Tibial nerve (tissue), 4 donors: ENCODE measurements around the gene CAPN7. TPM values are rescaled to one million over a fixed set of nuclear protein-coding genes. Genes with fewer than 3 reads are reported as not detected.

Experiments
- DNase-seq, 2 donors: peaks; one replicate each; pipeline ENCODE4 v3.0.0-alpha.2; 2019; ENCODE audit warnings: low spot score in 2 of 2
- H3K27ac ChIP-seq, 4 donors: fragments of 200-600 bp; sonication (generic) in 3 of 4; one replicate each; pipeline ENCODE4 v1.5.1; 2017 to 2019; ENCODE audit warnings: mild to moderate bottlenecking in 1 of 4
- H3K27me3 ChIP-seq, 2 donors: fragments of 200-600 bp; sonication (generic) in 1 of 2; one replicate each; pipeline versions ENCODE4 v1.5.1 to v1.6.0; 2017 to 2019
- H3K36me3 ChIP-seq, 3 donors: fragments of 200-600 bp; sonication (generic); one replicate each; pipeline ENCODE4 v1.5.1; 2018 to 2019
- H3K4me1 ChIP-seq, 4 donors: fragments of 200-600 bp; sonication (generic) in 3 of 4; one replicate each; pipeline ENCODE4 v1.5.1; 2017 to 2019
- H3K4me3 ChIP-seq, 4 donors: fragments of 200-600 bp; sonication (generic) in 3 of 4; one replicate each; pipeline ENCODE4 v1.5.1; 2017 to 2019; ENCODE audit warnings: mild to moderate bottlenecking in 1 of 4, moderate library complexity in 1 of 4
- H3K9me3 ChIP-seq, 4 donors: fragments of 200-600 bp; sonication (generic) in 3 of 4; one replicate each; pipeline ENCODE4 v1.5.1; 2017 to 2019
- EP300 ChIP-seq, 2 donors: sonication (generic); formaldehyde crosslinking; IDR thresholded peaks; one replicate each; pipeline ENCODE4 v1.6.1; 2017; ENCODE audit warnings: antibody characterized with exemption in 2 of 2, mild to moderate bottlenecking in 1 of 2
- POLR2A ChIP-seq, 2 donors: fragments of 450-650 bp; IDR thresholded peaks; one replicate each; pipeline ENCODE4 v1.6.1; 2017; ENCODE audit warnings: antibody characterized with exemption in 2 of 2, mild to moderate bottlenecking in 2 of 2, moderate library complexity in 2 of 2
- WGBS, 2 donors: methylation state at CpG; one replicate each; pipeline ENCODE4 v1.1.5; 2018; 5-methylcytosine and 5-hydroxymethylcytosine counted together
- total RNA-seq, 4 donors: library from RNA; depleted of rRNA; stranded (reverse); fragments of >200 nt; gene quantifications; one replicate each; pipeline ENCODE4 v1.1.0, GENCODE V29; 2016
- TF ChIP-seq, protein P1 (sequence below), 5 experiments: fragments of 200-600 bp in 3 of 5; fragments of 450-650 bp in 2 of 5; sonication (generic) in 3 of 5; IDR thresholded peaks; one replicate each; pipeline ENCODE4 v1.5.1; 2016 to 2019; ENCODE audit warnings: antibody characterized with exemption in 5 of 5, mild to moderate bottlenecking in 3 of 5, moderate library complexity in 2 of 5

The CAPN7 gene
- total RNA-seq, 4 donors from 2014 or later: 57.9 to 82.0 (median 74.2) TPM

GRCh38 chr3:15295506-15295905 is 89.5 kb downstream of the CAPN7 start:
- Histone ChIP-seq H3K9me3 (no peaks in the 10 kb centered on the region), H3K4me1 (peaks cover 0 to 97% (median 58%) of the 10 kb centered on the region in 4 donors)

DNA sequence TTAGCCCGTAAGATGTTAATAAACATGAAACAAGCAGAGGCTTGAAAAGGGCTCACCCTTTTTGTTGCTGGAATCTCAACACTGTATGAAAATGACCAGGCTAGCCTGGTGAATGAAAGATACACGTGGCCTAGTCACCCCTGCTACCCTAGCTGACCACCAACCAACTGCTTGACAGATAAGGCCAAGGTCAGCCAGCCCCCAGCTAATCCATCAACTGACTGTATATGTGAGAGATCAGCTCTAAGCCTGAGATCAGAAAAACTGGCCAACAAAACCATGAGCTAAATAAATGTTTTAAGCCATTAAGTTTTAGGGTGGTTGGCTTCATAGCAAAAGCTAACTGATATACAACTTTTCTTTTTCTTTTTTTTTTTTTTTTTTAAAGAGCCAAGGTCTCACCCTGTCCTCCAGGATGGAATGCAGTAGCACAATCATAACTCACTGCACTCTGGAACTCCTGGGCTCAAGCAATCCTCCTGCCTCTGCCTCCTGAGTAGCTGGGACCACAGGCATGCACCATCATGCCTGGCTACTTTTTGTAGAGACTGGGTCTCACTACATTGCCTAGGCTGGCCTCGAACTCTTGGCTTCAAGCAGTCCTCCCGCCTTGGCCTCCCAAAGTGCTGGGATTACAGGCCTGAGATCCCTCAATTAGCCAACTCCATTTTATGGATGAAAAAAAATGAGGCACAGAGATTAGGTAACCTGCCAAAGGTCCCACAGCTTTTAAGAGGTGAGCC is 91.7 kb downstream of the CAPN7 start:
- 62 to 68% methylated on average over 4 of the region's 4 CpGs for WGBS, 2 donors
- no peaks in the 10 kb centered on the region for H3K27me3 ChIP-seq
- peaks cover 0 to 23% (median 0%) of the 10 kb centered on the region in 3 donors for H3K36me3 ChIP-seq
- peak overlapping the region in 3 of 4 donors; percentile 52 to 95 (median 94) for H3K27ac ChIP-seq
- H3K4me3 ChIP-seq: no peak overlapping the region
- H3K9me3 ChIP-seq: no peaks in the 10 kb centered on the region
- H3K4me1 ChIP-seq: peaks cover 0 to 88% (median 44%) of the 10 kb centered on the region in 4 donors
- no peak for DNase-seq
- TF ChIP-seq EP300 (IDR thresholded peaks at IDR 0.05) (no peak), POLR2A (IDR thresholded peaks at IDR 0.05) (no peak)
- TF ChIP-seq, protein P1, sequence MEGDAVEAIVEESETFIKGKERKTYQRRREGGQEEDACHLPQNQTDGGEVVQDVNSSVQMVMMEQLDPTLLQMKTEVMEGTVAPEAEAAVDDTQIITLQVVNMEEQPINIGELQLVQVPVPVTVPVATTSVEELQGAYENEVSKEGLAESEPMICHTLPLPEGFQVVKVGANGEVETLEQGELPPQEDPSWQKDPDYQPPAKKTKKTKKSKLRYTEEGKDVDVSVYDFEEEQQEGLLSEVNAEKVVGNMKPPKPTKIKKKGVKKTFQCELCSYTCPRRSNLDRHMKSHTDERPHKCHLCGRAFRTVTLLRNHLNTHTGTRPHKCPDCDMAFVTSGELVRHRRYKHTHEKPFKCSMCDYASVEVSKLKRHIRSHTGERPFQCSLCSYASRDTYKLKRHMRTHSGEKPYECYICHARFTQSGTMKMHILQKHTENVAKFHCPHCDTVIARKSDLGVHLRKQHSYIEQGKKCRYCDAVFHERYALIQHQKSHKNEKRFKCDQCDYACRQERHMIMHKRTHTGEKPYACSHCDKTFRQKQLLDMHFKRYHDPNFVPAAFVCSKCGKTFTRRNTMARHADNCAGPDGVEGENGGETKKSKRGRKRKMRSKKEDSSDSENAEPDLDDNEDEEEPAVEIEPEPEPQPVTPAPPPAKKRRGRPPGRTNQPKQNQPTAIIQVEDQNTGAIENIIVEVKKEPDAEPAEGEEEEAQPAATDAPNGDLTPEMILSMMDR (IDR thresholded peaks at IDR 0.05): no peak

More at GRCh38 chr3:15295506-15295905, 89.5 kb downstream of the CAPN7 start:
- H3K27ac ChIP-seq: peak overlapping the region; percentile 16 to 95 (median 86)
- 25 to 34% methylated on average over 6 of the region's 6 CpGs for WGBS, 2 donors
- peaks cover 0 to 1% (median 0%) of the 10 kb centered on the region in 3 donors for H3K36me3 ChIP-seq
- DNase-seq: peak in 1 of 2 donors; percentile 80
- TF ChIP-seq POLR2A (IDR thresholded peaks at IDR 0.05): no peak
- TF ChIP-seq EP300 (IDR thresholded peaks at IDR 0.05): peak; percentile 77 to 97
- no peak overlapping the region for H3K4me3 ChIP-seq
- no peaks in the 10 kb centered on the region for H3K27me3 ChIP-seq

- 61 to 65% methylated on average over 3 of the region's 3 CpGs for WGBS, 2 donors
- TF ChIP-seq, protein P1 (IDR thresholded peaks at IDR 0.05): no peak
- TF ChIP-seq EP300 (IDR thresholded peaks at IDR 0.05): no peak
- no peak for TF ChIP-seq POLR2A (IDR thresholded peaks at IDR 0.05)
- no peaks in the 10 kb centered on the region for H3K27me3 ChIP-seq
- no peak overlapping the region for H3K4me3 ChIP-seq
- peaks cover 0 to 85% (median 37%) of the 10 kb centered on the region in 4 donors for H3K4me1 ChIP-seq
- H3K9me3 ChIP-seq: no peaks in the 10 kb centered on the region
- peak overlapping the region in 3 of 4 donors; percentile 52 to 95 (median 94) for H3K27ac ChIP-seq
- peaks cover 0 to 30% (median 3%) of the 10 kb centered on the region in 3 donors for H3K36me3 ChIP-seq
- DNase-seq: no peak
These were observed 92.5 kb downstream of the CAPN7 start for GRCh38 chr3:15298504-15298903.

DNA sequence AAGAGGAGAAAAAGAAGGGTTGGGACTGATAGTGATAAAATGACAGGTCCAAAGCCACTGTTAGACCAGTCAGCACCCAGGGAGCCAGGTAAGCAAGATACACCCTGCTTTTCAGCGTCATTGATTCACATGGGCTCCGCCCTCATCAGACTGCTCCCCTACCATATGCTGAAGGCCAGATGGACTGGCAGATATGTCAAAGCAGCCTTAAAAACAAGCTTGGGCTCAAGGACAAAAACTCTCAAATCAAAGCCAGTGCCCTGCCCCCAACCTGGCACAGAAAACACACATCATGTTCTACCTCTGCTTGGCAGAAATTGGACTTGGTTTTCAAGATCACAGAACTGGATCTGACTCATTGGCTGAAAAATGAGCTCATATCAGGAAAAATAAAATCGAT is 93.0 kb downstream of the CAPN7 start:
- no peak for DNase-seq
- Histone ChIP-seq H3K9me3 (no peaks in the 10 kb centered on the region), H3K4me3 (no peak overlapping the region), H3K27ac (peak overlapping the region in 2 of 4 donors; percentile 94 to 95), H3K36me3 (peaks cover 0 to 36% (median 3%) of the 10 kb centered on the region in 3 donors), H3K4me1 (peaks cover 0 to 80% (median 34%) of the 10 kb centered on the region in 4 donors), H3K27me3 (no peaks in the 10 kb centered on the region)
- WGBS, 2 donors: 85 to 88% methylated on average over 3 of the region's 3 CpGs
- no peak for TF ChIP-seq POLR2A (IDR thresholded peaks at IDR 0.05)
- TF ChIP-seq, protein P1 (IDR thresholded peaks at IDR 0.05): no peak
- TF ChIP-seq EP300 (IDR thresholded peaks at IDR 0.05): peak in 1 of 2 donors; percentile 26

GRCh38 chr3:15300323-15301078 is 94.5 kb downstream of the CAPN7 start:
- Histone ChIP-seq H3K27me3 (no peaks in the 10 kb centered on the region), H3K4me1 (peaks cover 0 to 74% (median 29%) of the 10 kb centered on the region in 4 donors), H3K9me3 (no peaks in the 10 kb centered on the region), H3K27ac (peak overlapping the region in 3 of 4 donors; percentile 48 to 95 (median 94)), H3K4me3 (no peak overlapping the region), H3K36me3 (peaks cover 0 to 39% (median 3%) of the 10 kb centered on the region in 3 donors)
- TF ChIP-seq POLR2A (IDR thresholded peaks at IDR 0.05): no peak
- peak in 1 of 2 donors; percentile 73 for TF ChIP-seq EP300 (IDR thresholded peaks at IDR 0.05)
- 44 to 46% methylated on average over 7 to 8 of the region's 8 CpGs for WGBS, 2 donors
- DNase-seq: no peak
